Ramos (cell line): ENCODE data around the gene URGCP.

ENCODE experiments used
- in situ Hi-C: fragments of 300-500 bp; cut with MboI; formaldehyde crosslinking; loops from one replicate; pipeline ENCODE4 v1.14.3; 2022; ENCODE audit warnings: low sequenced_read_pairs; ENCODE audit not compliant: unreplicated experiment

The URGCP gene

DNA sequence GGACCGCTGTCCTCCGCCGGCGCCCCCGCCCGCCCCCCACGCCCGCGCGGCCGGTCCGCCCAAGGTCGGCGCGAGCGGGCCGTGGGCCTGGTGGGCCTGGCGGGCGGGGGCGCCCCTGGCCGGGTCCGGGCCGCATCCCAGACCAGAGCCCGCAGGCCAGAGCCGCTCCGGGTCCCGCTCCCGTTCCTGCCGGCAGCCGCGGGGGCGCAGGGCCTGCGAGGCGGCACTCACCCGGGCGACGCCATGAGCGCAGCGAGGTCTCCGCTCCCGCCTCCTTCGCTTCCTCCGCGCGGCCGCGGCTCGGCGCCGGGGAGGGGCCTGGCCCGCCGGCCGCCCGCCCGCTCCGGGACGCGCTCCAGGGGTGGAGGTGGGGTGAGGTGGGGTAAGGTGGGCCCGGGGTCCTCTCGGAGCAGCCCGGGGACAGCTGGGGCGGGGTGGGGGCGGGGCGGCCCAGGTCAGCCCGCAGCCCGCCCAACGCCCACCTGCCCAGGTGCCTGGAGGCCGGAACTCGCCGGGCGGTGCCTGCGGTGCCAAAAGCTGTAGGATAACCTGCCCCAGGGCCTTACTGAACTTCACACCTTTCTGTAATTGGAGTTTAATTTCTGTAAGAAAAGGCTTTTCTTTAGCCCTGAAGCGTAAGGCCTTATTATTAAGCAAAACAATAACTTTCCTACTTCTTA is at the start of gene URGCP:
Gene URGCP (minus strand): TSS at position 266 of the 680 bp plus-strand sequence. CDS start 21 bp downstream, at position 245.
- in situ Hi-C loops, result no loop called here

DNA sequence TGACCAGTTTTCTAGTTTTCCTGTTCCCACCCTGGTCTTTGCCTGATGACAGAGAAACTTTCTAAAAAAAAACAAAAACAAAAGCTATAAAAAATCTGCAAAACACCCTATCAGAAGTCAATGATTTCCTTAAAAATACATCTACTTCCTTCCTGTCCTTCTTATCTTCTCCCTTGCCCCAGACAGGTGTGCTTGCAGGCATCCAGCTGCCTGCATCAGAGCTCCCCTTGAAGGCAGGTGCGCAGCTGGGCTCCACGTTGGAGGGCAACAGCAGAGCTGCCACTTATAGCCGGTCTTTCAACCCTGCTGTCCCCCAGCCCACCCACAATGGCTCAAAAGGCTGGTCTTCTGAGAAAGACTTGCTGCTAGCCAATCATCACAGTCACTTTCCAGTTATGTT is 49.6 kb upstream of the URGCP start:
- in situ Hi-C loops, result no loop called here

DNA sequence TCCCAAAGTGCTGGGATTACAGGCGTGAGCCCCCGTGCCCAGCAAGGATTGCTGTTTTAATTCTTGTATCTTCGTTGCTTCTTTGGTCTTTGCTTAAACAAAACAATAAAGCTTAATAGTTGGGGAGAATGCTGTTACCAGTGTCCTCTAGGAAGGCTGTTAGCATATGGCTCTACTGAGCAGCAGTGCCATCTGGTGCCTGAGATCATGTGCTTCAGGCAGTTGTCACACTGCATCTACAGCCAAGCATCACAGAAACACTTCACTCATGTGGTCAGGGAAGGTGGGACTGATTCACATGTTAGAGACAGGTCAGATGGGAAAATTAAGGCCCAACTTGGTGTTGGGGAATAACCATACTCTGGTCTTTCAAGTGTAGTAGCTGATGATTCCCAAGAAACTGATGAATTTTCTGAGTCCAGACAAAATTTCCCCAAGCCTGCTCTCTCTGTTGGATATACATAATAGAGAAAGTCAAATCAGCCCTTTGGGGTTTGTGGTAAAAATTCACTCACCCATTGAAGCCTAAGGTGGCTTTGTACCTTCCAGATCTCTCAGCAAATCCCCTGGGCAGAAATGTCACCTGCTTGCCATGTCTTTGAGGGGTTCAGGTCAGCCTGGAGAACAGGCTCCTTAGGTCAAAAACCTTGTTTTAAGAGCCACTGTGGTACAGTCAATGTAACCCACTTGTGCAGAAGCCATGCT is 48.3 kb upstream of the URGCP start:
- in situ Hi-C loops, result no loop called here

GRCh38 chr7:43953071-43953470 is 46.7 kb upstream of the URGCP start:
- in situ Hi-C loops, result no loop called here

GRCh38 chr7:43952028-43952427 is 45.6 kb upstream of the URGCP start:
- in situ Hi-C loops, result no loop called here

DNA sequence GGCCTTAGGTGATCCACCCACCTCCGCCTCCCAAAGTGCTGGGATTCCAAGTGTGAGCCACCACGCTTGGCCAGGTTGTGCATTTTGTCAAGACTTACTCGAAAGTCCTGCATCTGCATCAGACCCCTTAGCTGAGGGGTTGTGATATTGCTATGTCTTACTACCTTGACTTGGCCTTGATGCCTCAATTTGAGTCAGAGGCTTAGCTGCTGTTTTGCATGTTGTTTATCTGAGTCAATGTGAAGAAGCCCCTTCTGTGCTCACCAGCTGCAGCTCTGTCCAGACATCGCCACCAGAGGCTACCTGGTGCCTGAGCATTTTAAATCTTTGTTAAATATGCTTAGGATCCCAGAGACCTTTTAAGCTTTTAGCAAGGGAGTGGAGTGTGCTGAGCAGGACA is 37.9 kb upstream of the URGCP start:
- in situ Hi-C loops, result no loop called here

DNA sequence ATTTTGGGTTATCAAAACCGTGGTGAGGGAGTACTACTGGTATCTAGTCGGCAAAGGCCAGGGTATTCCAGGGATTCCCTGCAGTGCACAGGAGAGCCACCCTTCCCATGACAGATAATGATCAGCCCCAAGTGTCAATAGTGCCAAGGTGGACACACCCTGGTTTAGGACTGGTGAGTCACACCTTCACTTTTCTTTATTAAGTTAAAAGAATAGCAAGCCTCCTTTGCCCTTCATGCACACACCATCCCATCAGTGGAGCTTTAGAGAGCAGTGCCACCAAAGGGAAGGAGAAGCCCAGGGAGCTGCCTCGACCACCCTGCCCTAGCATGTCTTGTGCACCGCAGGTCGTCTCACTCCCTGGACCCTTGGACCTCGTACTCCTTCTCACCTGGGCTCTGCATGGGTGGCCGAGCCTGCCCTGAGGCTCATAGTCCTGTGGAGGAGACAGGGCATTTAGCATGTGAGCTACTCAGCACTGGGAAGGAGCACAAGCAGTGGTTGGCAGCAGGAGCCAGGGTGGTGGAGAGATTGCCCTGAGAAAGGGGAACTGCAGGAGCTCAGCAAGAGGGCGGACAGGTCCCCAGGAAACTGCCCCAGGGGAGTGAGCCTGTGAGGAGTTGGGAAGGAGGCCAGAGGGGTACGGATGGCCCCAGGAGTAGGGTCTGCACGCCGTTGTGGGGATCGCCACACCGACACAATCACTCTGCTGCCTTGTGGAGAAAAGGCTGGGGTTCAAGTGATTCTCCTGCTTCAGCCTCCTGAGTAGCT is 37.2 kb upstream of the URGCP start:
- in situ Hi-C loops, result no loop called here

GRCh38 chr7:43942997-43943396 is 36.6 kb upstream of the URGCP start:
- in situ Hi-C loops, result no loop called here

DNA sequence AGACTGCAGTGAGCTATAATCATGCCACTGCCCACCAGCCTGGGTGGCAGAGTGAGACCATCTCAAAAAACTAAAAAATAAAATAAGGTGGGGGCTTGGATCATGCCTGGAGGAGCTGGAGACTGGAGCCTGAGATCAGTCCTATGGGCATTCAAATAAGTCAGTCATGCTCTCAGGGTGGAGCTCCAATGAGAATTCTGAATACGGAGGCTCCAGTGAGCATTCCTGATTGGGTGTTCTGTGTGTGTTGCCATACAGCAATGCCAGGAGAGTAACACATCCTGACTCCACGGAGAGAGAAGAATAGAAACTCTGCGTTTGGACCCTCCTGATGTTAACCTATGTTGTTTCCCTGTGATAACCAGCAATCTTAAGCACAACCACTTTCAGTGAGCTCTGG is 35.9 kb upstream of the URGCP start:
- in situ Hi-C loops, result no loop called here

DNA sequence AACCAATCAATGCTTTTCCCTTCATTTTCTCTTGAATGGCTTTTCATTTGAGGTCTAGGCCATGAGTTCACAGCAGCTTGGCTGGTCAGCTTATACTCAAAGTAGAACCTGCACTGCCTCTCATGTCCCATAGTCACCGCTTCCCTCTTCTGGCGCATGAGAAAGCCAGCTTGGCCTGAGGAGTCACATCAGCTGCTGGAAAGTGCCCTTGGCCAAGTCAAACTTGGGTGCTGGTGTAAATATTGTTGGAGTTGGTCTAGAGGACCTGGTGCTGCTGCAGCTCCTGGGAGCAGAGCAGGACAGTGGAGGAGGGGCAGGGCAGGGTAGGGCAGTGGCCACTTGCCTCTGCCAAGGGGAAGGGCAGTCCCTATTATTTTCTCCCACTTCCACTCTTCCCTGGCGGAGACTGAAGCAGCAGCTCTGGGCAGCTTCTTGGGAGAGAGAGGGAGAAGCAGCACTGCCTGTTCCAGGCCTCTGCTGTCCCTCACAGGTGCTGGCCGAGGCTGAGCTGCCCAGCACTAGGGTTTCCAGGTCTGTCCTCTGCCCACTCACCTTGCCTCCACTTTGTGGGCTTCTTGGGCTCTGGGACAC is 32.6 kb upstream of the URGCP start:
- in situ Hi-C loops, result no loop called here

DNA sequence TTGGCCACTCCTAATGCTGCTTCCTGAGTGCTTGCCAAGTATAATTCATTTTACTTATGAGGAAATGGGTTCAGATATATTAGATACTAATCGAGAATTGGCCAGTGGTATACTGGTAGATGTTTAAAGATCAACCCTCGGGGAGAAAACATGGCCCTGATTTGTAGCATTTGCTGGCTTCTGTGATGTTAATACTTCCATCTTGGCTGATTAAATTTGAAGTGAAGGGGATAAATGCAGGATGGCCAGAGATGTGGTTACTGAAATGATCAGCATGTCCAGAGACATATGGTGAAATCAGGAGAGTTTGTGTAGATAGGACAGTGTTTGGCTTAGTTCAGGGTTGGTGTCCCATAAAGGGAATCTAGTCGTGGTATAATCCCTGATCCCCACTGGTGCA is 31.0 kb upstream of the URGCP start:
- in situ Hi-C loops, result no loop called here

DNA sequence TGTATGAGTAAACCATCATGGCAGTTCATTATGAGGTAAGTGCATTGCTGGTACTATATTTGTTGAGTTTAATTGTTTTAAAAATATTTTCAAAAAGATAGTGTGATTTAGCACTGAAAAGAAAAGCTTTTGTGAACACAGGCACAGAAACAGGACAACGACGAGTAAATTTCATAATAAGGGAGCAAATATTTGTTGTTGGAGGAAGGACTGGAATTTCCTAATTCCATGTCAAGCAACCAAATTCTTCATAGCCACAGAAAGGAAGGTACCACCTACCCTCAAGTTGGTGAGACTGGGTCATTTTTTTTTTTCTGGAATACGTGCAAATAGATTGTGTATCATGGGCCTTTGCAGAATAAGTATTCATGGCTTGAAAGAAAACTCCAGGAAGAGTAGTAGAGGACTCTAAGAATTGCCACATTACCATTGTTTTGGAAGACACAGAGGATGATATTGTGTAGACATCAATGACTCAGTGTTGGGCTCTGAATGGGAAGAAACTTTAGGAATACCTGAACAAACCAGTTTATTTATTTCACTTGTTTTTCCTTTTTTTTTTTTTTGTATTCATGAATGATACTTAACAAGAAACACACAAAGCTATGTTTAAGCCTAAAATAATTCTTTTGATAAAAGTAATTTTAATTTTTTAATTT is 27.6 kb upstream of the URGCP start:
- in situ Hi-C loops, result no loop called here

DNA sequence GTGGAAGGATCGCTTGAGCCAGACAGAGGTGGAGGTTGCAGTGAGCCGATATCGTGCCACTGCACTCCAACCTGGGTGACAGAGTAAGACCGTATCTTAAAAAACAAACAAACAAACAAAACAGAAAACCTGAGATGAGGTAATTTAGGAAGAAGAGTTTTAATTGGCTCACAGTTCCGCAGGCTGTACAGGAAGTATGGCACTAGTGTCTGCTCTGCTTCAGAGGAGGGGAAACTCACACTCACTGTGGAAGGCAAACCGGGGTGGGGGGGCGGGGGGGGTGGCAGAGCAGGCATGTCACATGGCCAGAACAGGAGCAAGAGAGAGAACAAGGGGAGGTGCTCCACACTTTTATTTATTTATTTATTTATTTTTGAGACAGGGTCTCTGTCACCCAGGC is 24.9 kb upstream of the URGCP start:
- in situ Hi-C loops, result no loop called here

- in situ Hi-C loops, result no loop called here
These were observed 23.4 kb upstream of the URGCP start for GRCh38 chr7:43929529-43930457.

DNA sequence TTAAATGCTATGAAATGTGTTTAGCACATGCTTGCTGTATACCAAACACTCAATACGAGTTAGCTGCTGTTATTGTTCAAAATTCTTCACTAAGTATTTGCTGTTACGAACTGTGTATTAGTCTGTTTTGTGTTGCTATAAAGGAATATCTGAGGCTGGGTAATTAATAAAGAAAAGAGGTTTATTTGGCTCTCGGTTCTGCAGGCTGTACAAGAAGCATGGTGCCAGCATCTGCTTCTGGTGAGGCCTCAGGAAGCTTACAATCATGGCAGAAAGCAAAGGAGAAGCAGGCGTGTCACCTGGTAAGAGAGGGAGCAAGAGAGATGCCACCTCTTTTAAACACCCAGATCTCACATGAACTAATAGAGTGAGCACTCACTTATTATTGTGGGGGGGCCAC is 21.4 kb upstream of the URGCP start:
- in situ Hi-C loops, result no loop called here

- in situ Hi-C loops, result no loop called here
These were observed 20.4 kb upstream of the URGCP start for GRCh38 chr7:43926798-43927123.

DNA sequence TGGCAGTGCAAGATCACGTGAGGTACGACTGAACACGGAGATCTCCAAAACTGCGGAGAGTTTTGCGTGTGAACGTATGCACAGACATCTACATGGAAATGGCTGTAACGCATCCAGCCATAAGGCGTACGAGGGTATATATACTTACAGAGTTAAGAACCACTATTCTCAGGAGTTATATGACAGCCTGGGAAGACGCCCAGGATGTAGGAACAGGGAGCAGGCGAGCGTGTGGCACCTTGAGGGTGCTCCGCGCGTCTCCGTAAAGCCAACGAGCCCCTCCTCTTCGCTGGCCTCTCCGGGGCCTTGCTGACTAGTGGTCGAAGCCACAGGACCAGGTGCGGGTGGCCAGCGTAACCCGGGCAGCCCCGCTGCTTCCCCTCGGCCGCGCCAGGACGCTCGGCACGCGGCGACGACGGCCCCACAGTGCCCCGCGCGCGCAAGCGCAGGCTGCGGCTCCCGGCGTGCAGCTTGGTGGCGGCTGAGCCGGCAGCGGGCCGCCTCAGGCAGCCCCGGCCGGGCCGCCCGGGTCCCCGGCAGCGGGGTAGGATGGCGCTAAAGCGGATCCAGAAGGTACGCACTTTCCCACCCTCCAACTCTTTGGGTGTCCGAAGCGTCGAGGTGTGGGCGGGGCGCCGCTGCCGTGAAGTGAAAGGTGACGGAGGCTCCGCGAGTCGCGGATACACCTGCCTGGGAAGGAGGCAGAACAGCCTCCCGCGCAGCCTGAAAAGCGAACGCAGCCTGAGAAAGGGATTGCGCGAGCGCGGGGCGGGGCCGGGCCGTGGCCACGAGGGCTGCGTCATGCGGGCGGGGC is 19.8 kb upstream of the URGCP start, which contains the start of gene UBE2D4:
Gene UBE2D4 (plus strand): TSS at position 453 of the 814 bp plus-strand sequence. CDS start 97 bp downstream, at position 550.
- in situ Hi-C loops, result no loop called here

DNA sequence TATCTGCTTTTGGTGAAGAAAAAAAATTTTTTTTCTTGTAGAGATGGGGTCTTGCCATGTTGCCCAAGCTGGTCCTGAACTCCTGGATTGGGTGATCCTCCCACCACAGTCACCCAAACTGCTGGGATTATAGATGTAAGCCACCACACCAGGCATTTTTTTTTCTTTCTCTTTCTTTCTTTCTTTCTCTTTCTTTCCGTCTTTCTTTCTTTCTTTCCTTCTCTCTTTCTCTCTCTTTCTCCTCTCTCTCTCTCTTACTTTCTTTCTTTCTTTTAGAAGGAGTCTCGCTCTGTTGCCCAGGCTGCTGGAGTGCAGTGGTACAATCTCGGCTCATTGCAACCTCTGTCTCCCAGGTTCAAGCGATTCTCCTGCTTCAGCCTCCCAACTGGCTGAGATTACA is 16.3 kb upstream of the URGCP start:
- in situ Hi-C loops, result no loop called here

- in situ Hi-C loops, result no loop called here
These were observed 15.0 kb upstream of the URGCP start for GRCh38 chr7:43921423-43921822.
